Neuronal stem cell (in vitro differentiated cells): ENCODE results near the gene CAMKK1.

Source experiments
- DNase-seq: peaks from one replicate; pipeline ENCODE4 v3.0.0-alpha.2; 2013; ENCODE audit warnings: low spot score
- H2AFZ ChIP-seq: one replicate; pipeline ENCODE4 v1.6.1; 2013; ENCODE audit warnings: mild to moderate bottlenecking, low read length, inconsistent platforms
- H2AK5ac ChIP-seq: 2 replicates; pipeline ENCODE4 v1.6.1; 2013; ENCODE audit warnings: low read depth, mild to moderate bottlenecking, inconsistent platforms, low read length, moderate library complexity, mixed read lengths
- H2BK120ac ChIP-seq: 2 replicates; pipeline ENCODE4 v1.6.1; 2013; ENCODE audit warnings: low read depth, mild to moderate bottlenecking, inconsistent platforms, low read length, moderate library complexity, mixed read lengths
- H2BK12ac ChIP-seq: one replicate; pipeline ENCODE4 v1.6.1; 2013; ENCODE audit warnings: low read length, inconsistent platforms
- H2BK15ac ChIP-seq: 2 replicates; pipeline ENCODE4 v1.6.1; 2013; ENCODE audit warnings: mild to moderate bottlenecking, low read length, inconsistent platforms, mixed read lengths
- H2BK5ac ChIP-seq: one replicate; pipeline ENCODE4 v1.6.1; 2013; ENCODE audit warnings: inconsistent platforms, mild to moderate bottlenecking, low read length, moderate library complexity
- H3K14ac ChIP-seq: one replicate; pipeline ENCODE4 v1.6.1; 2013; ENCODE audit warnings: low read length, inconsistent platforms
- H3K18ac ChIP-seq: 2 replicates; pipeline ENCODE4 v1.6.1; 2013; ENCODE audit warnings: low read length, inconsistent platforms
- H3K23ac ChIP-seq: 2 replicates; pipeline ENCODE4 v1.6.1; 2013; ENCODE audit warnings: low read depth, mild to moderate bottlenecking, mixed read lengths, low read length, inconsistent platforms; ENCODE audit not compliant: poor library complexity
- H3K27ac ChIP-seq: replicated peaks from 3 replicates; pipeline ENCODE4 v1.5.1; 2013; ENCODE audit warnings: low read length, inconsistent platforms
- H3K27me3 ChIP-seq, 3 experiments: 2 replicates each; pipeline ENCODE4 v1.6.1; 2013; ENCODE audit warnings: low read length in 3 of 3, mild to moderate bottlenecking in 2 of 3, inconsistent platforms in 1 of 3, low read depth in 1 of 3, mixed read lengths in 1 of 3, moderate library complexity in 1 of 3; ENCODE audit not compliant: control insufficient read depth in 3 of 3, insufficient read depth in 3 of 3
- H3K36me3 ChIP-seq, 2 donors: replicated peaks in 1 of 2; 2 replicates each; pipeline ENCODE4 v1.6.1; 2013; ENCODE audit warnings: low read length in 2 of 2; ENCODE audit not compliant: control insufficient read depth in 2 of 2, insufficient read depth in 2 of 2
- H3K4ac ChIP-seq: 2 replicates; pipeline ENCODE4 v1.6.1; 2013; ENCODE audit warnings: inconsistent platforms, mild to moderate bottlenecking, low read length, moderate library complexity
- H3K4me1 ChIP-seq, 2 donors: 1 replicate in 1 of 2; 2 replicates in 1 of 2; pipeline ENCODE4 v1.6.1; 2013; ENCODE audit warnings: low read length in 2 of 2, low read depth in 1 of 2; ENCODE audit not compliant: control insufficient read depth in 2 of 2, insufficient read depth in 1 of 2
- H3K4me2 ChIP-seq: one replicate; pipeline ENCODE4 v1.6.1; 2013; ENCODE audit warnings: mild to moderate bottlenecking, low read length, inconsistent platforms; ENCODE audit not compliant: insufficient read depth, poor library complexity, severe bottlenecking
- H3K4me3 ChIP-seq, 2 donors: 2 replicates each; pipeline ENCODE4 v1.5.1; 2013; ENCODE audit warnings: low read length in 2 of 2, mild to moderate bottlenecking in 2 of 2, inconsistent platforms in 1 of 2, moderate library complexity in 1 of 2
- H3K79me1 ChIP-seq: one replicate; pipeline ENCODE4 v1.6.1; 2013; ENCODE audit warnings: low read depth, mild to moderate bottlenecking, inconsistent platforms, low read length, moderate library complexity
- H3K9ac ChIP-seq: one replicate; pipeline ENCODE4 v1.6.1; 2013; ENCODE audit warnings: mild to moderate bottlenecking, low read depth, low read length, inconsistent platforms; ENCODE audit not compliant: poor library complexity
- H3K9me3 ChIP-seq, 2 donors: replicated peaks in 1 of 2; 2 replicates each; pipeline versions ENCODE3 to v1.6.1; 2013; ENCODE audit warnings: low read length in 2 of 2, mild to moderate bottlenecking in 2 of 2, inconsistent platforms in 1 of 2, low read depth in 1 of 2, mixed read lengths in 1 of 2, moderate library complexity in 1 of 2; ENCODE audit not compliant: control insufficient read depth in 2 of 2, insufficient read depth in 1 of 2
- H4K8ac ChIP-seq: one replicate; pipeline ENCODE4 v1.6.1; 2013; ENCODE audit warnings: low read depth, mild to moderate bottlenecking, inconsistent platforms, low read length, moderate library complexity
- H4K91ac ChIP-seq: one replicate; pipeline ENCODE4 v1.6.1; 2013; ENCODE audit warnings: low read length, low read depth, mild to moderate bottlenecking, inconsistent platforms; ENCODE audit not compliant: poor library complexity
- WGBS, 2 donors: extraction: QIAGEN DNeasy Blood & Tissue Kit; methylation state at CpG; one replicate each; pipeline ENCODE4 v1.1.7; 2013; ENCODE audit warnings: missing lambda C conversion rate in 2 of 2, mixed read lengths in 1 of 2; ENCODE audit not compliant: insufficient read length in 2 of 2, insufficient replicate concordance in 1 of 2; ENCODE audit errors: extremely low coverage in 2 of 2; 5-methylcytosine and 5-hydroxymethylcytosine counted together

The CAMKK1 gene

GRCh38 chr17:3879591-3880417 lies 13.0 kb downstream of the CAMKK1 start:
- Histone ChIP-seq H3K27ac (no peak overlapping the region), H3K9ac (no peak overlapping the region)

GRCh38 chr17:3879186-3879585 lies 13.7 kb downstream of the CAMKK1 start:
- Histone ChIP-seq H3K27ac (no peak overlapping the region), H2BK15ac (no peak overlapping the region)

More at GRCh38 chr17:3879591-3880417, 13.0 kb downstream of the CAMKK1 start:
- no CpG with 5 or more reads among the region's 25 CpGs for WGBS, 2 donors
- Histone ChIP-seq H3K9me3 (no peaks in the 10 kb centered on the region), H3K14ac (no peak overlapping the region), H3K27me3 (no peaks in the 10 kb centered on the region), H3K4me3 (no peak overlapping the region), H3K23ac (peak overlapping the region; percentile 2), H2AFZ (peak overlapping the region; percentile 38), H4K8ac (no peak overlapping the region), H4K91ac (no peak overlapping the region), H3K4ac (no peak overlapping the region), H3K4me2 (no peak overlapping the region), H2BK12ac (no peak overlapping the region), H3K79me1 (no peaks in the 10 kb centered on the region), H3K36me3 (peaks cover 0 to 2% of the 10 kb centered on the region in 2 donors), H3K4me1 (peaks cover 9 to 10% of the 10 kb centered on the region in 2 donors), H3K18ac (no peak overlapping the region), H2AK5ac (no peak overlapping the region), H2BK120ac (no peak overlapping the region), H2BK5ac (no peak overlapping the region), H2BK15ac (no peak overlapping the region)
- no peak for DNase-seq

GRCh38 chr17:3877220-3877619 lies 15.6 kb downstream of the CAMKK1 start:
- Histone ChIP-seq H2BK15ac (no peak overlapping the region), H2AFZ (no peak overlapping the region), H3K4me2 (no peak overlapping the region), H3K27me3 (no peaks in the 10 kb centered on the region), H3K18ac (no peak overlapping the region), H3K9ac (peak overlapping the region; percentile 39), H2BK12ac (no peak overlapping the region), H3K14ac (no peak overlapping the region), H3K79me1 (peaks cover 6% of the 10 kb centered on the region), H2BK5ac (no peak overlapping the region), H2BK120ac (no peak overlapping the region), H3K4me3 (no peak overlapping the region), H3K4ac (no peak overlapping the region), H4K91ac (no peak overlapping the region), H3K9me3 (peaks cover 0 to 1% of the 10 kb centered on the region in 2 donors), H3K27ac (no peak overlapping the region), H2AK5ac (no peak overlapping the region), H3K4me1 (peaks cover 9 to 10% of the 10 kb centered on the region in 2 donors), H3K36me3 (peaks cover 0 to 13% of the 10 kb centered on the region in 2 donors), H3K23ac (no peak overlapping the region), H4K8ac (no peak overlapping the region)
- no CpG with 5 or more reads among the region's 8 CpGs for WGBS, 2 donors
- no peak for DNase-seq

More at GRCh38 chr17:3879186-3879585, 13.7 kb downstream of the CAMKK1 start:
- H3K9ac ChIP-seq, result peak overlapping the region; percentile 38
- H3K4me3 ChIP-seq, result no peak overlapping the region
- H2AK5ac ChIP-seq, result no peak overlapping the region
- H4K8ac ChIP-seq, result no peak overlapping the region
- no peak overlapping the region for H3K4ac ChIP-seq
- peak; percentile 51 for DNase-seq
- peaks cover 9 to 10% of the 10 kb centered on the region in 2 donors for H3K4me1 ChIP-seq
- H3K36me3 ChIP-seq, result peaks cover 0 to 2% of the 10 kb centered on the region in 2 donors
- no peak overlapping the region for H3K14ac ChIP-seq
- H2BK5ac ChIP-seq, result no peak overlapping the region
- no peaks in the 10 kb centered on the region for H3K27me3 ChIP-seq
- no CpG with 5 or more reads among the region's 5 CpGs for WGBS, 2 donors
- H2AFZ ChIP-seq, result peak overlapping the region; percentile 38
- no peak overlapping the region for H3K18ac ChIP-seq
- H3K79me1 ChIP-seq, result no peaks in the 10 kb centered on the region
- no peak overlapping the region for H2BK120ac ChIP-seq
- no peak overlapping the region for H2BK12ac ChIP-seq
- H3K23ac ChIP-seq, result no peak overlapping the region
- H3K4me2 ChIP-seq, result no peak overlapping the region
- no peak overlapping the region for H4K91ac ChIP-seq
- no peaks in the 10 kb centered on the region for H3K9me3 ChIP-seq

GRCh38 chr17:3875317-3875716 lies 17.5 kb downstream of the CAMKK1 start:
- no peak overlapping the region for H2BK12ac ChIP-seq
- no peak overlapping the region for H2AFZ ChIP-seq
- H2BK5ac ChIP-seq, result no peak overlapping the region
- no peak overlapping the region for H2BK15ac ChIP-seq
- H3K4me3 ChIP-seq, result no peak overlapping the region
- H4K91ac ChIP-seq, result no peak overlapping the region
- peak overlapping the region; percentile 91 for H3K14ac ChIP-seq
- no peak overlapping the region for H3K4me2 ChIP-seq
- no peak overlapping the region for H2BK120ac ChIP-seq
- H3K23ac ChIP-seq, result no peak overlapping the region
- H3K79me1 ChIP-seq, result peaks cover 6% of the 10 kb centered on the region
- H2AK5ac ChIP-seq, result no peak overlapping the region
- no peak overlapping the region for H4K8ac ChIP-seq
- H3K27me3 ChIP-seq, result no peaks in the 10 kb centered on the region
- peaks cover 0 to 19% of the 10 kb centered on the region in 2 donors for H3K36me3 ChIP-seq
- peaks cover 9 to 10% of the 10 kb centered on the region in 2 donors for H3K4me1 ChIP-seq
- no peak for DNase-seq
- no peak overlapping the region for H3K9ac ChIP-seq
- no peak overlapping the region for H3K4ac ChIP-seq
- WGBS, 2 donors, result no CpG with 5 or more reads among the region's 7 CpGs
- H3K9me3 ChIP-seq, result peaks cover 0 to 1% of the 10 kb centered on the region in 2 donors
- H3K27ac ChIP-seq, result no peak overlapping the region
- H3K18ac ChIP-seq, result no peak overlapping the region
